ENCODE results near the gene ADARB2.

GRCh38 chr10:1684991-1685390, 52.3 kb downstream of the ADARB2 start:
- TF ChIP-seq CTCF (IDR thresholded peaks at IDR 0.05), result no peak
- no peak for TF ChIP-seq POLR2A (IDR thresholded peaks at IDR 0.05)
